Stimulated activated memory B cell treated with anti-CD40 and anti-IgM and Interleukin-4, amounts not matched to agents 10 μg/mL and 1 μg/mL and 100 μg/mL, for 72 hours (primary cell): ENCODE results near the gene YWHAE.
"Not testable (repeated sequence)": the region's sequence is repeated elsewhere in the genome, so short reads cannot be mapped to it uniquely, and the experiment has no call there.

Source experiments
- ATAC-seq: fragments of 150-1000 bp; cut with Tn5 transposase; 2 replicates; pipeline ENCODE4 v1.10.0; 2021
- H3K27ac Mint-ChIP-seq: one replicate; pipeline ENCODE4 v1.8.0; 2022; ENCODE audit warnings: mild to moderate bottlenecking, mixed read lengths
- H3K27me3 Mint-ChIP-seq: one replicate; pipeline ENCODE4 v1.8.0; 2022; ENCODE audit warnings: mixed read lengths
- H3K36me3 Mint-ChIP-seq: one replicate; pipeline ENCODE4 v1.8.0; 2022; ENCODE audit warnings: mixed read lengths
- H3K4me1 Mint-ChIP-seq: one replicate; pipeline ENCODE4 v1.8.0; 2022; ENCODE audit warnings: mixed read lengths
- H3K4me3 Mint-ChIP-seq: one replicate; pipeline ENCODE4 v1.8.0; 2022; ENCODE audit warnings: mild to moderate bottlenecking, moderate library complexity, mixed read lengths
- H3K9me3 Mint-ChIP-seq: one replicate; pipeline ENCODE4 v1.8.0; 2022; ENCODE audit warnings: mixed read lengths

YWHAE gene

GRCh38 chr17:1371893-1372590, 28.0 kb downstream of the YWHAE start:
- H3K4me3 Mint-ChIP-seq: no peak overlapping the region

GRCh38 chr17:1368588-1368987, 31.4 kb downstream of the YWHAE start:
- Mint-ChIP-seq H3K4me3 (no peak overlapping the region), H3K27me3 (no peaks in the 10 kb centered on the region), H3K9me3 (no peaks in the 10 kb centered on the region), H3K4me1 (peaks cover 79% of the 10 kb centered on the region), H3K36me3 (peaks cover 13% of the 10 kb centered on the region), H3K27ac (no peak overlapping the region)
- no peak for ATAC-seq

More at GRCh38 chr17:1371893-1372590, 28.0 kb downstream of the YWHAE start:
- H3K36me3 Mint-ChIP-seq: no peaks in the 10 kb centered on the region
- ATAC-seq: no peak
- H3K27ac Mint-ChIP-seq: no peak overlapping the region
- H3K4me1 Mint-ChIP-seq: peaks cover 79% of the 10 kb centered on the region
- H3K27me3 Mint-ChIP-seq: no peaks in the 10 kb centered on the region
- no peaks in the 10 kb centered on the region for H3K9me3 Mint-ChIP-seq

GRCh38 chr17:1367351-1367745, 32.7 kb downstream of the YWHAE start:
- peaks cover 81% of the 10 kb centered on the region for H3K4me1 Mint-ChIP-seq
- no peaks in the 10 kb centered on the region for H3K9me3 Mint-ChIP-seq
- H3K4me3 Mint-ChIP-seq: no peak overlapping the region
- peak overlapping the region; percentile 63 for H3K27ac Mint-ChIP-seq
- ATAC-seq: no peak
- H3K27me3 Mint-ChIP-seq: no peaks in the 10 kb centered on the region
- H3K36me3 Mint-ChIP-seq: peaks cover 22% of the 10 kb centered on the region

GRCh38 chr17:1366234-1366633, 33.8 kb downstream of the YWHAE start:
- H3K27me3 Mint-ChIP-seq: no peaks in the 10 kb centered on the region
- H3K9me3 Mint-ChIP-seq: no peaks in the 10 kb centered on the region
- no peak overlapping the region for H3K27ac Mint-ChIP-seq
- no peak overlapping the region for H3K4me3 Mint-ChIP-seq
- ATAC-seq: no peak
- H3K36me3 Mint-ChIP-seq: peaks cover 28% of the 10 kb centered on the region
- H3K4me1 Mint-ChIP-seq: peaks cover 80% of the 10 kb centered on the region

- peak; percentile 68 for ATAC-seq
- peaks cover 73% of the 10 kb centered on the region for H3K4me1 Mint-ChIP-seq
- H3K27ac Mint-ChIP-seq: peak overlapping the region; percentile 48
- no peak overlapping the region for H3K4me3 Mint-ChIP-seq
- no peaks in the 10 kb centered on the region for H3K9me3 Mint-ChIP-seq
- no peaks in the 10 kb centered on the region for H3K27me3 Mint-ChIP-seq
- H3K36me3 Mint-ChIP-seq: peaks cover 28% of the 10 kb centered on the region
These were observed 34.5 kb downstream of the YWHAE start for GRCh38 chr17:1365445-1366039.

GRCh38 chr17:1362964-1363363, 37.1 kb downstream of the YWHAE start:
- H3K36me3 Mint-ChIP-seq: peaks cover 39% of the 10 kb centered on the region
- H3K9me3 Mint-ChIP-seq: no peaks in the 10 kb centered on the region
- peak; percentile 90 for ATAC-seq
- peaks cover 61% of the 10 kb centered on the region for H3K4me1 Mint-ChIP-seq
- H3K27ac Mint-ChIP-seq: peak overlapping the region; percentile 48
- H3K4me3 Mint-ChIP-seq: peak overlapping the region; percentile 36
- no peaks in the 10 kb centered on the region for H3K27me3 Mint-ChIP-seq

GRCh38 chr17:1362065-1362848, 37.8 kb downstream of the YWHAE start:
- H3K27me3 Mint-ChIP-seq: no peaks in the 10 kb centered on the region
- peaks cover 54% of the 10 kb centered on the region for H3K4me1 Mint-ChIP-seq

GRCh38 chr17:1360975-1361374, 39.0 kb downstream of the YWHAE start:
- Mint-ChIP-seq H3K4me1 (peaks cover 42% of the 10 kb centered on the region), H3K27ac (no peak overlapping the region), H3K4me3 (no peak overlapping the region), H3K27me3 (no peaks in the 10 kb centered on the region), H3K36me3 (peaks cover 49% of the 10 kb centered on the region), H3K9me3 (no peaks in the 10 kb centered on the region)
- ATAC-seq: no peak

More at GRCh38 chr17:1362065-1362848, 37.8 kb downstream of the YWHAE start:
- Mint-ChIP-seq H3K36me3 (peaks cover 44% of the 10 kb centered on the region), H3K9me3 (no peaks in the 10 kb centered on the region), H3K4me3 (peak overlapping the region; percentile 36), H3K27ac (peak overlapping the region; percentile 48)
- ATAC-seq: peak; percentile 70

GRCh38 chr17:1360315-1360714, 39.7 kb downstream of the YWHAE start:
- not testable (repeated sequence) for H3K9me3 Mint-ChIP-seq, H3K27me3 Mint-ChIP-seq, H3K27ac Mint-ChIP-seq, ATAC-seq, H3K4me3 Mint-ChIP-seq
- H3K36me3 Mint-ChIP-seq: peaks cover 56% of the 10 kb centered on the region
- peaks cover 41% of the 10 kb centered on the region for H3K4me1 Mint-ChIP-seq

- no peaks in the 10 kb centered on the region for H3K9me3 Mint-ChIP-seq
- no peak overlapping the region for H3K4me3 Mint-ChIP-seq
- H3K27ac Mint-ChIP-seq: no peak overlapping the region
- no peaks in the 10 kb centered on the region for H3K27me3 Mint-ChIP-seq
- no peak for ATAC-seq
- peaks cover 7% of the 10 kb centered on the region for H3K4me1 Mint-ChIP-seq
- peaks cover 58% of the 10 kb centered on the region for H3K36me3 Mint-ChIP-seq
These were observed 46.0 kb downstream of the YWHAE start for GRCh38 chr17:1354030-1354429.

GRCh38 chr17:1352530-1352929, 47.5 kb downstream of the YWHAE start:
- peaks cover 56% of the 10 kb centered on the region for H3K36me3 Mint-ChIP-seq
- not testable (repeated sequence) for ATAC-seq, H3K27me3 Mint-ChIP-seq, H3K4me3 Mint-ChIP-seq, H3K27ac Mint-ChIP-seq, H3K9me3 Mint-ChIP-seq
- peaks cover 13% of the 10 kb centered on the region for H3K4me1 Mint-ChIP-seq

- peaks cover 60% of the 10 kb centered on the region for H3K36me3 Mint-ChIP-seq
- ATAC-seq: no peak
- no peaks in the 10 kb centered on the region for H3K9me3 Mint-ChIP-seq
- H3K27me3 Mint-ChIP-seq: no peaks in the 10 kb centered on the region
- no peak overlapping the region for H3K4me3 Mint-ChIP-seq
- no peak overlapping the region for H3K27ac Mint-ChIP-seq
- peaks cover 16% of the 10 kb centered on the region for H3K4me1 Mint-ChIP-seq
These were observed 48.1 kb downstream of the YWHAE start for GRCh38 chr17:1351971-1352370.

GRCh38 chr17:1351275-1351674, 48.7 kb downstream of the YWHAE start:
- Mint-ChIP-seq H3K4me1 (peaks cover 20% of the 10 kb centered on the region), H3K4me3 (no peak overlapping the region), H3K27ac (no peak overlapping the region)

GRCh38 chr17:1347589-1348323, 52.3 kb downstream of the YWHAE start:
- Mint-ChIP-seq H3K27me3 (no peaks in the 10 kb centered on the region), H3K9me3 (no peaks in the 10 kb centered on the region), H3K4me1 (peaks cover 42% of the 10 kb centered on the region), H3K27ac (peak overlapping the region; percentile 16), H3K36me3 (peaks cover 54% of the 10 kb centered on the region), H3K4me3 (peak overlapping the region; percentile 32)
- ATAC-seq: no peak

More at GRCh38 chr17:1351275-1351674, 48.7 kb downstream of the YWHAE start:
- Mint-ChIP-seq H3K9me3 (no peaks in the 10 kb centered on the region), H3K27me3 (no peaks in the 10 kb centered on the region), H3K36me3 (peaks cover 57% of the 10 kb centered on the region)
- no peak for ATAC-seq

GRCh38 chr17:1344521-1344920, 55.5 kb downstream of the YWHAE start:
- Mint-ChIP-seq H3K27me3 (no peaks in the 10 kb centered on the region), H3K27ac (no peak overlapping the region), H3K4me1 (peaks cover 50% of the 10 kb centered on the region), H3K36me3 (peaks cover 34% of the 10 kb centered on the region), H3K9me3 (no peaks in the 10 kb centered on the region), H3K4me3 (no peak overlapping the region)
- no peak for ATAC-seq
